Activated T-cell treated with anti-CD3 and anti-CD28 coated beads for 48 hours (primary cell): ENCODE results near the gene IGF1.

Experiments used
- DNase-seq: peaks from one replicate; pipeline ENCODE4 v3.0.0-alpha.2; 2020; ENCODE audit warnings: low read depth

The IGF1 gene

DNA sequence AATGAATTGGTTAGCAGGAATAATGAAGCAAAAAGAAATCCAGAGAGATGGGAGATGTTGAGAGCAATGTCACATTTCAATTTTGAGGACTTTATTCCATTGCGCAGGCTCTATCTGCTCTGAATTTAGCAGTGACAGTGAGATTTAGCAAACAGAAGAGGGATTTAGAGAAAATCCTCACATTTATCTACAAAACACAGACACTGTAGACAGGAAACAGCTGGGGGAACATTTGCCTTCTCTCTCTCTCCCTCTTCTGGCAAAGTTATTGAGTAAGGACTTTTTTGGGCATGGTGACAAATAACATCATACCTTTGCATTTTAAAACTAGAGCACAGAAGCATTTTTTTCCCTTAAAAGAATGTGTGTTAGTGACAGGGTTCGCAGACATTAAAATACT is at the start of gene IGF1:
TSS of gene IGF1 (minus strand) at position 158 of the 400 bp plus-strand sequence. CDS start 182 bp downstream, outside the sequence.
- DNase-seq = no peak

DNA sequence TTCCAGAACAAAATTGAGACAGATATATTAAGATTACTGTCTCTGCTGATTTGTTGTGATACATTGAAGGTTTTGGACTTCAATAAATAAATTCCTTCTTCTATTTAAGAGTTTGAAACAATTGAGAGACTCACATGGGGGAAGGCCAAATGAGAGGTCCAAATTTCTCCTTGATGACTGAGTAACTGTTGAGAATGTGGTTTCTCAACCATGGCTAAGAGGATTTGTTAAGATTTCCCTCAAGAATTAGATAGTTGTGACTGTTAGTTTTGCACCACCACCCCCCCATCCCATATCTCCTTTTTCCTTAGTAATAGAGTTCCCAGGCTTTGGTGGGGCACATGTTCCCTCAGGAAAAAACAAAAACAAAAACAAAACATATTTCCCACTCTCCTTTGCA is 47.7 kb upstream of the IGF1 start:
- no peak for DNase-seq

DNA sequence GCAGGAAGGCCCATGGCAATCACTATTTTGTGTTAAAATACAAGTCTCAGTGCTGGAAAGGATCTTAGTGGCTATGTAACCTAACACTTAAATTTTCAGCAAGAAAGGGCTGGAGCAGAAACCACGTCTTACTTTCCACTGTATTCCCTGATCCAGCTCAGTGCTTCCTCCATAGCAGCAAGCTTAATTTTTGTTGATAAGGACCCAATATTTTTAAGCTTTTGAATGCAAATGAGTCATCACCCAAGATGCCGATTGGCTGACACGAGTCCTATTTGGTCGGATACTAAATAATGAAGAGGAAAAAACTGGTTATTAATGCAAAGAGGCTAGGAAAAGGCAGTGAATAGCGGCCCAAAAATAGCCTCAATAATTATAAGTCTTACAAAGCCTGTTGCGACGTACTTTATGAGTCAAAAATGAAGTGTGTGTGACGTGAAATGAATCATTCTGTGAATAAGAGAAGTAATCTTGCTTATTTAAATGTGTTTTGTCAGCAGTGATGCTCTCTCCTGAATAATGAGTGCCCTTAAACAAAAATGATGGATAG is 46.9 kb upstream of the IGF1 start:
- DNase-seq = no peak

- no peak for DNase-seq
Observed at GRCh38 chr12:102526656-102527055, 46.3 kb upstream of the IGF1 start.

DNA sequence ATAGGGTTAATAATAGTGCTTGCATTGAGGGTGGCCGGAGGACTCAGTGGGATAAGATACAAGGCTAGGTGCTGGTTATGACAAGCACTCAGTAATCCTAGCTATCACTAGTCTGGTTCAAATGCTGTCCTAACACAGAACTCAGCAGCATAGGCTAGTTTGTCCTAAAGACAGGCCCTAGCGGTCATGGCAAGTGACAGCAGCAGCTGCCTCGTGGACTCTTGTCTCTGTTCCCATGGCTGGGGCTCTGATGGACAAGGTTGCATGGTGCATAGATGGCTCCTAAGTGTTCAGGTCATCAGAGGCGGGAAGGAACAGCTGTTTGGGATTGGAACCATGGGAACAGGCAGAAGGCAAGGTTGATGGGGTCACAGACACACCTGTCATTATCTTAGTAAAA is 42.4 kb upstream of the IGF1 start:
- no peak for DNase-seq

GRCh38 chr12:102521662-102522277 is 41.4 kb upstream of the IGF1 start:
- DNase-seq = no peak

GRCh38 chr12:102518871-102519270 is 38.5 kb upstream of the IGF1 start:
- no peak for DNase-seq

DNA sequence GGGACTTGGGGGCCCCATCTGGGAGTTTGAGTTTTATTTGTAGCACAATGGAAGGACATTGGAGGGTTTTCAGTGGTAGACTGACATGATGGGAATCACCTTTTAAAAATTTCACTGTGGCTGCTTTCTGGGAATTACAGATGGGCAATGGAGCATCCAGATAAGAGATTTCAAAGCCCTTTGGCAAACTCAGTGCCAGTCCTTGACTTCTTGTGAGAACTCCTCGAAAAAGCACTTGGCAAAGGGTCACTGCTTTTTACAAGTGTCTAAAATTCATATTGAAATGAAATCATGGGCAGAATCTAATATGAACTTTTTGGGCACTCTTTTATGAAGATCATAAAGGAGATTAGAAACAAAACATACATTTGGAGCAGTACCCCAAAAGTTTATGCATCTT is 34.3 kb upstream of the IGF1 start:
- DNase-seq = no peak

DNA sequence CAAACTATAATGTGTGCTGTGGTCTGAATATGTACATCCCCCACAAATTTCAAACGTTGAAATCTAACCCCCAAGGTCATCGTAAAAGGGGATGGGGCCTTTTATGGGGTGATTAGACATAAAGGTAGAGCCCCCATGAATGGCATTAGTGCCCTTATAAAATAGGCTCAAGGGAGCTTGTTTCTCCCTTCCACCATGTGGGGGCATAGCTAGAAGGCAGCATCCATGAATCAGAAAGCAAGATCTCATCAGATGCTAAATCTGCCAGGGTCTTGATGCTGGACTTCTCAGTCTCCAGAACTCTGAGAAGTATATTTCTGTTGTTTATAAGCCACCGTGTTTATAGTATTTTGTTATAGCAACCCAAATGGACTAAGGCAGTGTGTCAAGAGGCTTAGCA is 33.4 kb upstream of the IGF1 start:
- DNase-seq = no peak

- no peak for DNase-seq
Observed at GRCh38 chr12:102513272-102513671, 32.9 kb upstream of the IGF1 start.

DNA sequence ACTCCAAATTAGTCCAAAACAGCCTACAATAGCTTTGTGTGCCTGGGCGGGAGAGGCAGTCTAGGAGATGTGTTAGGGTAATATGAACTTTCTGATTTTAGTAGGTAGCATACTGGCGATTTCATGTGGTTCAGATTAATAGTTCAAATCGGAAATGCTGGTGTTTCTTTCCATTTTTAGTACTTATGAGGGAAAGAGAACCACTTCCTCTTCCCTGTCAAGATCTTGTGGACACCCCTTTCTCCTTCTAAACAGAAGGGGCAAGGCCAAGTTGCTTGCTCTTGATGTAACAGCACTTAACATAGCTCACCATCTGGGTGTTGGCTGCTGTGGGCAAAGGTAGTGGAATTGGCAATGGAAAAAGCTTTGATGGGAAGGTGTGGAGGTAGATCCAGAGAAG is 32.2 kb upstream of the IGF1 start:
- no peak for DNase-seq

DNA sequence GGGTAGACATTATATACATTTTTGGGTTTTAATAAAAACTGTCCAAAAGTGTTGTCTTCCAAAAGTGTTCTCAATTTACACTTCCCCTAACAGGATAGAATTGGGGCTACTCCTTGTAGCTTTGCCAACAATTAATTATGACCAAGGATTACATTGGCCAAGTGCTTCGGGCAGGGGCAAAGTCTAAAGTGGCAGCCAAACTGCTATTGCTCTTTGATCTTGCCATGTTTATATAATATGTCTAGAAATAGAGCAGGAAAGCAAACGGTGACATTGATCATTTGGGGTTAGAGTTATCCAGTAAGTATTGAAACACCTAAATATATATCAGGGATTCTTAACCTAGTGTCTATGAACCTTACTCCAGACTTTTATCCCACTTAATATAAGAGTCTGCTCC is 31.2 kb upstream of the IGF1 start:
- DNase-seq = no peak

DNA sequence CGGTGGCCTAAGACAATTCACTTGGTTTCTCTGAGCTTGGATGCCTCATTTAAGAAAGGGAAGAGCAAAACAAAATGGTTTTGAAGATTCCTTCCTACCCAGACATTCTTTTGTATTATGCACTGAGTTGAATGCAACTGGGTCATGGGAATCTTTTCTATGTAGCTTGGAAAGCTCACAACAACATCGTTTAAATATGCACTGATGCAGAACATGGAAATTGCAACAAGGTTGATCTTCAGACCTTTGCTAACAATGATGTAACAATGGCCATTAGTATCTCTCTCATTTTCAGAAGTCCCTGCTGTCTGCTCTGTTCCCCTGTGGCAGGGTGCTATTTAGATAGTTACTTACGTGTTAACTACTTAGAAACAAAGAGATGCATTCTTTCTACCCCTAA is 30.1 kb upstream of the IGF1 start:
- no peak for DNase-seq

GRCh38 chr12:102510031-102510430 is 29.7 kb upstream of the IGF1 start:
- no peak for DNase-seq

DNA sequence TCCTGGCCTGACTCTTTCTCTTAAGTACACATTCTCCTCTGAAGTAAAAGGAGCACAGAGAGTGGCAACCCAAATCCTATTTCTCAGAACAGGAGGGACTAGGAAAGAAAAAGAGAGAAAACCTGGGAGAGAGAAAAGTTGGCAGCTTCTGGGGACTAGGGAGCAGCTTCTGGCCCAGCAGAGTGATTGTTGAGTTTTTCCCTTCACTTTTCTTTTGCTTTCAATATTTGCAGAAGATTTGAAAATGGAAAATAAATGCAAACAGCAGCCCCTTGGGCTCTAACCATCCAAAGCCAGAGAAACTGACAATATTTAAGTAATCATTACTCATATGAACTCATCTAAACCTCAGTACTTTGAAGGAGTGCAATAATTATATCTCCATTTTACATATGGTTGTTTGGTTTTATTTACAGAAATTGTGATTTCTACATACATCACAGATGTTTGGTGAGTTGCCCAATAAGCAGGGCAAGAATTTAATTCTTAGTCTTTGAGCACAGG is 28.8 kb upstream of the IGF1 start:
- no peak for DNase-seq

GRCh38 chr12:102508052-102508451 is 27.7 kb upstream of the IGF1 start:
- no peak for DNase-seq

GRCh38 chr12:102507301-102507700 is 26.9 kb upstream of the IGF1 start:
- no peak for DNase-seq

- no peak for DNase-seq
Observed at GRCh38 chr12:102504871-102505270, 24.5 kb upstream of the IGF1 start.

DNA sequence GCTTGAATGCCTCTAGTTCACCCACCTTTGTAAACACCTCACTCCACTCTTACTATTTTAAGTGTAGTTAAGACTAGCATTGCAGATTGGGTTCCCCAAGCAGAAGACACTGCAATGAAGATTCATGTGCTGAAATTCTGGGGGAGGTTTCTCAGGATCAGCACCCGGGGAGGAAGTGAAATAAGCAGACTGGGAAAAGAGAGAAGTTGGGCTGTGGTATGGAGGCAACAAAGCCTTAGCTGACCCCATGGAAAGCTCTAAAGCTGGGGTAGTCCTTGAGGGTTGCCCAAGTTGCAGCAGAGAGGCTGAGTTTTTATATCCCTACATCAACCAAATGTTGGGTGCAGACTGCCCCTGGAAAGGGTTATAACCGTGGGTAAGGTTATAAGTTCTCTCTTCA is 23.9 kb upstream of the IGF1 start:
- no peak for DNase-seq

DNA sequence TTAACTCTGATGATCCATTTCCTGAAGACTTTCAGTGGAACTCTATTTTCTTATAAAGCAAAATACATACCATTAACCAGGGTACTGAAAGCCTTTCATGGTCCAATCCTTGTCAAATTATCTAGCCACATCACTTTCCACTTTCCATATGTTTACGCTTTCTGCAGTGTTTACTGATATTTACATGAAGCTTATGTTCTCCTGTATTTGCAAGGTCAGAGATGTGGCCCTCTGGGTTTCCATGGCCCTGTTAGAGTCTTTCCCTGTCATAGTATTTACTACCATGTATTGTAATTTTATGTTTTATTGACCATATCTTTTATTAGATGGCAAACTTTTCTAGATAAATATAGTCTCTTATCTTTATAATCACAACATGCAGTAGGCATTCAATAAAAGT is 23.5 kb upstream of the IGF1 start:
- no peak for DNase-seq

- no peak for DNase-seq
Observed at GRCh38 chr12:102503056-102503681, 22.8 kb upstream of the IGF1 start.

GRCh38 chr12:102501773-102502172 is 21.4 kb upstream of the IGF1 start:
- no peak for DNase-seq

DNA sequence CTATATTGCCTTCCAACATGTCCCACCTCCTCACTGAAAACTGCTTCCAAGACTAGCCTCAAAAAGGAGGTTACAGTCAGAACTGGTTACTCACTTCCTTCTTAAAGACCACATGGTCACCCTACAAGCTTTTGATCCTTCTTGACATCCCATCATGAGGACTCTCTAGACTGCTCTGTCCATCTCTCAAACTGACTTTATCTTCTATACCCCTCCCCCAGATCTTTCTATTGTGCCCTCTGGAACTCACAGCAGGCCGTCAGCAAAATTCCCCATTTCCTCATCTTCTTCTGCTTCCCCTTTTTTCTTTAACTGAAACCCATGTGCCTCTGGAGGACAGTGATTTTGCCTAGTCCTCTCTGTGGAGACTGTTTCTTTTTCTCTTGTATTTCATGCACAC is 18.1 kb upstream of the IGF1 start:
- DNase-seq = no peak

- no peak for DNase-seq
Observed at GRCh38 chr12:102497743-102498142, 17.4 kb upstream of the IGF1 start.
